ENCODE measurements around the gene CCDC63.

The CCDC63 gene

DNA sequence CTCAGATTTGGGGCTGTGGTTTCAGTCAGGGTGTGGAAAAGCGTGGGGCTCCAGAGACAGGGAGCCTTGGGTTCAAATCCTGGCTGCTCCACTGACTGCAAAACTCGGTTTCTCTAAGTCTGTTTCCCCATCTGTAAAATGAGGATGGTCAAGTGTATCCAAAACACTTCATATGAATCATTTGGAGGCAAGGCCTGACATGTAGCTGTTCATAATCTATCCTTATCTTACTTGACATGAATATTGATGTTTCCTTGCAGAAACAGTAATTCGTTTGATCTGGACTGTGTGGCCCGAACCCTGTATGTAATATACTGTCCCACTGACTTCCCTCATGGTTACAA is 1.5 kb upstream of the CCDC63 start:
- DNase-seq (ENCODE audit: low read depth, low spot score): no peak
- ChIA-PET POLR2A (no interaction called here), CTCF (interaction anchor here (3.5 kb wide), 1 partner anchor 49 kb away, joined by 9 read pairs; no protein-coding TSS in a partner anchor)
- TF ChIP-seq, protein P1, sequence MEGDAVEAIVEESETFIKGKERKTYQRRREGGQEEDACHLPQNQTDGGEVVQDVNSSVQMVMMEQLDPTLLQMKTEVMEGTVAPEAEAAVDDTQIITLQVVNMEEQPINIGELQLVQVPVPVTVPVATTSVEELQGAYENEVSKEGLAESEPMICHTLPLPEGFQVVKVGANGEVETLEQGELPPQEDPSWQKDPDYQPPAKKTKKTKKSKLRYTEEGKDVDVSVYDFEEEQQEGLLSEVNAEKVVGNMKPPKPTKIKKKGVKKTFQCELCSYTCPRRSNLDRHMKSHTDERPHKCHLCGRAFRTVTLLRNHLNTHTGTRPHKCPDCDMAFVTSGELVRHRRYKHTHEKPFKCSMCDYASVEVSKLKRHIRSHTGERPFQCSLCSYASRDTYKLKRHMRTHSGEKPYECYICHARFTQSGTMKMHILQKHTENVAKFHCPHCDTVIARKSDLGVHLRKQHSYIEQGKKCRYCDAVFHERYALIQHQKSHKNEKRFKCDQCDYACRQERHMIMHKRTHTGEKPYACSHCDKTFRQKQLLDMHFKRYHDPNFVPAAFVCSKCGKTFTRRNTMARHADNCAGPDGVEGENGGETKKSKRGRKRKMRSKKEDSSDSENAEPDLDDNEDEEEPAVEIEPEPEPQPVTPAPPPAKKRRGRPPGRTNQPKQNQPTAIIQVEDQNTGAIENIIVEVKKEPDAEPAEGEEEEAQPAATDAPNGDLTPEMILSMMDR (IDR thresholded peaks at IDR 0.05; ENCODE audit: insufficient read depth, low read length, missing control alignments): no peak
- H3K4me3 ChIP-seq (ENCODE audit: low read depth, low read length): no peak overlapping the region

DNA sequence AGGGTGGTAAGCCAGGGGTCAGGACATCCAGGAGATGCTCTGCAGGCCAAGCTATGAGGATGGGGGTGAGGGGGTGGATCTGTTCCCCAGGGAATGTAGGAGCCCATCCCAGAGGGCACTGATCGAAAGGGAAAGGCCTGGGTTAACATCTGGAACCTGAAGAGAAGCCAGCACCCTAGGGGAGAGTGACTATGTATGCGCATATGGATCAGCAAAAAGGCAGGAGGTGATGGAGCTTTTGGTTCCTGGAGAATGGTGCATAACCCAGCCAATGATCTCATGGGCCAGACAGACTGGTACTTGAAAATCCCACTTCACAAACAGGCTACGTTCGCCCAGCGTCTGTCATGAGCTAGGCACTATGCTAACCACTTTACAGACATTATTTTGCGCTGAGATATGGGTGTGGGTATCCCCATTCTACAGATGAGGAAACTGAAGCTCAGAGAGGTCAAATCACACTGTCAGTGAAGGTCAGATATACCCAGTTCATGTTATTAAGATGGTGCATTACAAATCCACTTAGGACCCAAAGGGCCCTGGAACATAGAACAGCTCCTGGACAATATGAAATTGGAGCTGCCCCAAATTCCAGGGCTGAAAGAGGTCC is 1.6 kb downstream of the CCDC63 start:
- POLR2A ChIA-PET: no interaction called here

DNA sequence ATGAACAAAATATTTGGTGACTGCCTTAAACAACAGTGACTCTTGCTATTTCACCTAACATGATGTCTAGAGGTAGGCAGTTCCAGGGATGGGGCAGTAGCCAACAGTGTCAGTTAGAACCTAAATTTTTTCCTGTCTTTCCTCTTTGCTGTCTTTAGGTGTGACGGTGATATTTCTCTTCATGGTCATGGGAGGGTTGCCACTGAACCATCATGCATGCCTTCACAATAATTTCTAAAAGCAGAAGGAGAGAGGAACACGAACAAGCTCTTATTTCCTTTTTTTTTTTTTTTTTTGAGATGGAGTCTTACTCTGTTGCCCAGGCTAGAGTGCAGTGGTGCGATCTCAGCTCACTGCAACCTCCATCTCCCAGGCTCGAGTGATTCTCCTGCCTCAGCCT is 2.4 kb downstream of the CCDC63 start:
- TF ChIP-seq, protein P1 (IDR thresholded peaks at IDR 0.05; ENCODE audit: insufficient read depth, low read length, missing control alignments): no peak
- DNase-seq (ENCODE audit: low read depth, low spot score): no peak
- POLR2A ChIA-PET: no interaction called here
- no peak overlapping the region for H3K4me3 ChIP-seq (ENCODE audit: low read depth, low read length)
- CTCF ChIA-PET: interaction anchor here (1.5 kb wide), 1 partner anchor 39 kb away, joined by 3 read pairs; no protein-coding TSS in a partner anchor

More for the DNA sequence above, 1.6 kb downstream of the CCDC63 start:
- no peak overlapping the region for H3K4me3 ChIP-seq (ENCODE audit: low read depth, low read length)
- no peak for DNase-seq (ENCODE audit: low read depth, low spot score)
- CTCF ChIA-PET: interaction anchor here (0.9 to 3.5 kb wide), 4 partner anchors 15 to 46 kb away, joined by 3 to 9 read pairs (median 3); no protein-coding TSS in a partner anchor
- TF ChIP-seq, protein P1 (IDR thresholded peaks at IDR 0.05; ENCODE audit: insufficient read depth, low read length, missing control alignments): no peak

DNA sequence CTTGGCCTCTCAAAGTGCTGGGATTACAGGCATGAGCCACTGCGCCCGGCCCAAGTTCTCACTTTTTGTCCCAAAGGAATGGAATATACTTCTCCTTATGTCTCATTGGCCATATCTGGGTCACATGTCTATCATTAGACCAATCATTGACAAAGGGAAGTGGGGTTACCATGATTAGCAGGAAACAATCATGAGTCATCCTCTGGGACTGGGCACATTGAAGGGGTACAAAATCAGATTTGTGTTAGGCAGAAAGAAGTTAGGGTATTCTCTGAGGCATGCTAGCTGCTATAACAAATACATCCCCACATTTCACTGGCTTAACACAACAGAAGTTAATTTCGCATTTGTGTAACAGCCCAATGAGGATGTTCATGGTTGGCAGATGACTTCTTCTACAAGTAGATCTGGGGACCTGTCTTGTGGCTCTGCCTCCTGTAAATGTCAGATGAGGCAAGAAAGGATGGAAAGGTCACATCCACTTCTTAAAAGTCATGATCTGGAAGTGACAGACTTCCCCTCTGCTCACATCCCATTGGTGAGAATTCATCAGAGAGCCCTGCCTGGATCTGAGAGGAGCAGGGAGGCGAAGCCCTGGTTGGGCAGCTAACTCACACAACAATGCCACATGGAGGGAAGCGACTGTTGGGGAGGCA is 3.1 kb downstream of the CCDC63 start:
- CTCF ChIA-PET: interaction anchor here (1.5 kb wide), 1 partner anchor 38 kb away, joined by 3 read pairs; no protein-coding TSS in a partner anchor
- POLR2A ChIA-PET: no interaction called here
- no peak overlapping the region for H3K4me3 ChIP-seq (ENCODE audit: low read depth, low read length)
- TF ChIP-seq, protein P1 (IDR thresholded peaks at IDR 0.05; ENCODE audit: insufficient read depth, low read length, missing control alignments): no peak
- no peak for DNase-seq (ENCODE audit: low read depth, low spot score)

DNA sequence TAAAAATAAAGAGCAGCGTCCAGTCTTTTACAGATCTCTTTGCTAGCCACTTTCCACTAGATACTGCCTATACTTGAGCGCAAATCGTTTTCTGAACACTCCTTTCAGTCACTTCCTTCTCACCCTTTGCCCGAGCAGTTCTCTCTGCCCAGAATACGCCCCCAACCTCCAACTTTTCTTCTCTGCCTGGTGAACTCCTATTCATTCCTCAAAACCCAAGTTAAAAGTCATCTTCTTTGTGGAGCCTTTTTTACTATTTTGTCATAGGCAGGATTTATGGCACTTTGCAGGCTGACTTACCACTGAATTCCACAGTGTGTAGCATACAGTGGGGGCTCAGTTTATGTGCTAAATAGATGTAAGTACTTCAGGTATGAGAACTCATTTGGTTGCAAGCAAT is 4.0 kb downstream of the CCDC63 start:
- no peak overlapping the region for H3K4me3 ChIP-seq (ENCODE audit: low read depth, low read length)
- TF ChIP-seq, protein P1 (IDR thresholded peaks at IDR 0.05; ENCODE audit: insufficient read depth, low read length, missing control alignments): no peak
- ChIA-PET CTCF (no interaction called here), POLR2A (no interaction called here)
- DNase-seq (ENCODE audit: low read depth, low spot score): no peak

DNA sequence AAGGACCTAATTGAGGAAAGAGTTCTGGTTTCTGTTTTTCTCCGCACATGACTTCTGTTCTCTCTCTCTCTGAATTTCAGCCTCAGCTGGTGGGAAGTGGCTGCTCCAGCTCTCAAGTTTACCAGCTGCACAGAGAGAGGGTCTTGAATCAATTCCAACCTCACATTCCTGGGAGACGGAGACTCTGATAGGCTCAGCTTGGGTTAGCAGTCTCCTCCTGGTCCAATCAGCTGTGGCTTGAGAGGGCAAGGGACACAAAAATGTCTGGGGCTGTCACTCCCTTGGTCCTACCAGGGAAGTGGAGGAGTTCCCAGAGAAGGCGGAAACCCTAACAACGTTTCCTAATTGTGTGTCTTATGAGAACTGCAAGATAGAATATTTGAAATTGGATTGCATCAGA is 7.0 kb downstream of the CCDC63 start:
- POLR2A ChIA-PET: no interaction called here
- H3K4me3 ChIP-seq (ENCODE audit: low read depth, low read length): no peak overlapping the region
- CTCF ChIA-PET: no interaction called here
- DNase-seq (ENCODE audit: low read depth, low spot score): no peak
- TF ChIP-seq, protein P1 (IDR thresholded peaks at IDR 0.05; ENCODE audit: insufficient read depth, low read length, missing control alignments): no peak
